T-helper 2 cell treated with Interferon-gamma antibody and Interleukin-4, amounts not matched to agents 5 μg/mL and 100 μg/mL, for 36 hours (primary cell): ENCODE data around the gene DOLK.

Source experiments
- DNase-seq: peaks from one replicate; pipeline ENCODE4 v3.0.0; 2021; ENCODE audit warnings: low spot score
- H3K27ac Mint-ChIP-seq: one replicate; pipeline ENCODE4 v1.8.0; 2021; ENCODE audit warnings: mild to moderate bottlenecking, mixed read lengths
- H3K27me3 Mint-ChIP-seq: one replicate; pipeline ENCODE4 v1.8.0; 2021; ENCODE audit warnings: low read depth, mixed read lengths
- H3K36me3 Mint-ChIP-seq: one replicate; pipeline ENCODE4 v1.8.0; 2021; ENCODE audit warnings: low read depth, mixed read lengths
- H3K4me1 Mint-ChIP-seq: one replicate; pipeline ENCODE4 v1.8.0; 2021; ENCODE audit warnings: low read depth, mixed read lengths
- H3K4me3 Mint-ChIP-seq: one replicate; pipeline ENCODE4 v1.8.0; 2022; ENCODE audit warnings: mild to moderate bottlenecking, moderate library complexity, mixed read lengths
- H3K9me3 Mint-ChIP-seq: one replicate; pipeline ENCODE4 v1.8.0; 2021; ENCODE audit warnings: mixed read lengths

DOLK gene

GRCh38 chr9:128919402-128920089, 27.9 kb downstream of the DOLK start:
- Mint-ChIP-seq H3K27me3 (no peaks in the 10 kb centered on the region), H3K4me3 (no peak overlapping the region), H3K27ac (no peak overlapping the region), H3K36me3 (peaks cover 27% of the 10 kb centered on the region), H3K4me1 (no peaks in the 10 kb centered on the region), H3K9me3 (no peaks in the 10 kb centered on the region)
- DNase-seq: no peak

GRCh38 chr9:128918921-128919320, 28.5 kb downstream of the DOLK start:
- H3K4me1 Mint-ChIP-seq: no peaks in the 10 kb centered on the region
- H3K27ac Mint-ChIP-seq: no peak overlapping the region
- no peak overlapping the region for H3K4me3 Mint-ChIP-seq
- DNase-seq: no peak
- peaks cover 27% of the 10 kb centered on the region for H3K36me3 Mint-ChIP-seq
- H3K9me3 Mint-ChIP-seq: no peaks in the 10 kb centered on the region
- H3K27me3 Mint-ChIP-seq: no peaks in the 10 kb centered on the region

DNA sequence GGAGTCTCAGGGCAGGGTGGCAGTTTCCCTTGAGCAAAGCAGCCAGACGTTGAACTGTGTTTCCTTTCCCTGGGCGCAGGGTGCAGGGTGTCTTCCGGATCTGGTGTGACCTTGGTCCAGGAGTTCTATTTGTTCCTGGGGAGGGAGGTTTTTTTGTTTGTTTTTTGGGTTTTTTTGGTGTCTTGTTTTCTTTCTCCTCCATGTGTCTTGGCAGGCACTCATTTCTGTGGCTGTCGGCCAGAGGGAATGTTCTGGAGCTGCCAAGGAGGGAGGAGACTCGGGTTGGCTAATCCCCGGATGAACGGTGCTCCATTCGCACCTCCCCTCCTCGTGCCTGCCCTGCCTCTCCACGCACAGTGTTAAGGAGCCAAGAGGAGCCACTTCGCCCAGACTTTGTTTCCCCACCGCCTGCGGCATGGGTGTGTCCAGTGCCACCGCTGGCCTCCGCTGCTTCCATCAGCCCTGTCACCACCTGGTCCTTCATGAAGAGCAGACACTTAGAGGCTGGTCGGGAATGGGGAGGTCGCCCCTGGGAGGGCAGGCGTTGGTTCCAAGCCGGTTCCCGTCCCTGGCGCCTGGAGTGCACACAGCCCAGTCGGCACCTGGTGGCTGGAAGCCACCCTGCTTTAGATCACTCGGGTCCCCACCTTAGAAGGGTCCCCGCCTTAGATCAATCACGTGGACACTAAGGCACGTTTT, 30.1 kb downstream of the DOLK start:
- Mint-ChIP-seq H3K27ac (peak overlapping the region; percentile 45), H3K36me3 (peaks cover 36% of the 10 kb centered on the region), H3K4me3 (no peak overlapping the region), H3K27me3 (no peaks in the 10 kb centered on the region), H3K9me3 (no peaks in the 10 kb centered on the region), H3K4me1 (peaks cover 13% of the 10 kb centered on the region)
- DNase-seq: no peak

DNA sequence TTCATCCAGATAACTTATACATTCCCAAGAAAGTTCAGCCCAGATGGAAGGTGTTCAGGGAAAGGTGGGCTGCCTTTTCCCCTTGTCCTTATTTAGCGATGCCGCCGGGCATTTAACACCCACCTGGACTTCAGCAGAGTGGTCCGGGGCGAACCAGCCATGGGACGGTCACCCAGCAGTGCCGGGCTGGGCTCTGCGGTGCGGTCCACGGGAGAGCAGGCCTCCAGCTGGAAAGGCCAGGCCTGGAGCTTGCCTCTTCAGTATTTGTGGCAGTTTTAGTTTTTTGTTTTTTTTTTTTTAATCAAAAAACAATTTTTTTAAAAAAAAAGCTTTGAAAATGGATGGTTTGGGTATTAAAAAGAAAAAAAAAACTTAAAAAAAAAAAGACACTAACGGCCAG, 30.7 kb downstream of the DOLK start:
- Mint-ChIP-seq H3K27me3 (no peaks in the 10 kb centered on the region), H3K27ac (no peak overlapping the region), H3K4me3 (no peak overlapping the region), H3K36me3 (peaks cover 36% of the 10 kb centered on the region), H3K4me1 (peaks cover 13% of the 10 kb centered on the region), H3K9me3 (no peaks in the 10 kb centered on the region)
- no peak for DNase-seq

- Mint-ChIP-seq H3K4me1 (peaks cover 13% of the 10 kb centered on the region), H3K36me3 (peaks cover 36% of the 10 kb centered on the region), H3K4me3 (no peak overlapping the region), H3K27ac (no peak overlapping the region), H3K9me3 (no peaks in the 10 kb centered on the region), H3K27me3 (no peaks in the 10 kb centered on the region)
- no peak for DNase-seq
Observed at GRCh38 chr9:128916204-128916603, 31.2 kb downstream of the DOLK start.

DNA sequence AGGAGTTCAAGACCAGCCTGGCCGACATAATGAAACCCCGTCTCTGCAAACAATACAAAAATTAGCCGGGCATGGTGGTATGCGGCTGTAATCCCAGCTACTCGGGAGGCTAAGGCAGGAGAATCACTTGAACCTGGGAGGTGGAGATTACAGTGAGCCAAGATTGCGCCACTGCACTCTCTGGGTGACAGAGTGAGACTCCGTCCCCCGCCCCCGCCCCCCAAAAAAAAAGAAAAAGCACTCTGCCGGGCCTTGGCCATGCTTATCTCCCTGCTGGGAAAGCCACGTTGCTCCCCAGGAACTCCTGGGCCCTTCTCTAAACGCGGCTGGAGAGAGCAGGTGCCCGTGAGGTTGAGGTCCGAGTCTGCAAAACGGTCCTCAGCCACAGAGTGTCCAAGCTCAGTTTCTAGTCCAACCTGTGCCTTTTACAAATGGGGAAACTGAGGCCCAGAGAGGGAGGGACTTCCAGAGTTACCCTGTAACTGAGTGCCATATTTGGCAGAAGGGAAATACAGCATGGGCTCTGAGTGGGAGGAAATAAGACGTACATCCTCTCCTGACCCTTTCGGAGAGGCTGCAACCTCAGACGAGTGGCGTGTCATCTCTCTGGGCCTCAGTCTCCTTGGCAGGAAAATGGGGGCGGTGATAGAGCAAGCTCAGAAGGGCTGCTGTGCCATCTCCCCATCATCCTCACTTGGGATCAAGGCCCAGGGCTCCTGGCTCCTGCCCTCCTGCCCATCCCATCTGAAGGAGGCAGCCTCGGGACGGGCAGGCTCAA, 33.2 kb downstream of the DOLK start:
- Mint-ChIP-seq H3K27me3 (no peaks in the 10 kb centered on the region), H3K36me3 (peaks cover 44% of the 10 kb centered on the region), H3K4me3 (no peak overlapping the region)

GRCh38 chr9:128913048-128913900, 34.1 kb downstream of the DOLK start:
- peaks cover 48% of the 10 kb centered on the region for H3K36me3 Mint-ChIP-seq
- no peaks in the 10 kb centered on the region for H3K27me3 Mint-ChIP-seq
- no peak for DNase-seq
- H3K4me1 Mint-ChIP-seq: peaks cover 19% of the 10 kb centered on the region
- H3K4me3 Mint-ChIP-seq: no peak overlapping the region
- peak overlapping the region; percentile 74 for H3K27ac Mint-ChIP-seq
- H3K9me3 Mint-ChIP-seq: no peaks in the 10 kb centered on the region

More for the DNA sequence above, 33.2 kb downstream of the DOLK start:
- Mint-ChIP-seq H3K4me1 (peaks cover 17% of the 10 kb centered on the region), H3K27ac (peak overlapping the region; percentile 45), H3K9me3 (no peaks in the 10 kb centered on the region)
- DNase-seq: peak; percentile 29

DNA sequence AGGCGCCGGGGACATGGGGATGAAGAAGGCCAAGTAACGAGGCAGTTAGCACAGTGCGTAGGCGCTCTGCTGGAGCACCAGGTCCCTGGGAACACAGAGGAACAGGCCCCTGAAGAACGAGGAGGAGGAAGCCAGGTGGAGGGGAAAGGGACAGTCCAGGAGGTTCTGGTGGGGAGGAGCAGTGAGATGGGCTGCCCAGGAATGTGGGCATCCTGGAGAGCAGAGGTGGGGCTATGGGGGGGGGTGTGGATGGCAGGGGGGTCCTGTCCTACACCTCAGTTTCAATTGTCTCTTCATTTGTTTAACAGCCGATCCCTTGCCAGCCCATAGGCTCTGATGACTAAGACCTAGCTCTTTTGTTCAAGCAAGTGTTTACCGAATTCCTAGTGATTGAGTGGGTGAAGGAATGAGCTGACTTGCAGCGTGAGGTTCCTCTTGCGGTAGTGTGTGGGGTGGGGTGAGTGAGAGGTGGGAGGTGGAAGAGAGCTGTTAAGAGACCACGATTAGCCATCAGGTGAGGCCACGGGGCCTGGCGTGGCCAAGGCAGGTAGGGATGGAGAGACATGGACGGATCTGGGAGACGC, 35.0 kb downstream of the DOLK start:
- H3K27me3 Mint-ChIP-seq: no peaks in the 10 kb centered on the region
- no peak overlapping the region for H3K4me3 Mint-ChIP-seq
- H3K36me3 Mint-ChIP-seq: peaks cover 47% of the 10 kb centered on the region
- H3K9me3 Mint-ChIP-seq: no peaks in the 10 kb centered on the region
- peak; percentile 33 for DNase-seq
- peak overlapping the region; percentile 74 for H3K27ac Mint-ChIP-seq
- H3K4me1 Mint-ChIP-seq: peaks cover 19% of the 10 kb centered on the region

DNA sequence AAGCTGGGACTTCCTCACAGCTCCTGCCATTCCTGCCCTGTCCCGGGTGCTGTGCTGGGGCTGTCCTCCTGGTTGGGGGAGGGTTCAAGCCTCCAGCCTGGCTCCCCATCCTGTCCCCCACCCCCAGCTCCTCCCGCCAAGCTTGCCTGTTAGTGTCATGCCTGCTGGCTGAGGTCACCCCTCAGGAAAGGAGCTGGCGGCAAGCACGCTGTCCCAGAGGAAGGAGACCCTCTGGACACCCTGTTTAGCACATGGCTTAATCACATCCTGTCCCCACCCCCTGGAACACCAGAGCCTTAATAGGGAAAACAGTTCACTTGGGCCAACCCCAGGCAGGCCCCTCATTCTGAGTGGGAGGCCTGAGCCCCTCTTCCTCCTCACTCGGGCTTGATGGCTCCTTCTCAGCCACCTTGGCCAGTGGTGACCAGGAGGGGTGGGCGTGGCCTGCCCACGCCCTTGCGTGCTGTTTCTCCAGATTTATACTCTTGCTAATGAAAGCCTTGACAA, 35.8 kb downstream of the DOLK start:
- H3K27me3 Mint-ChIP-seq: no peaks in the 10 kb centered on the region
- no peaks in the 10 kb centered on the region for H3K9me3 Mint-ChIP-seq
- no peak overlapping the region for H3K27ac Mint-ChIP-seq
- peaks cover 20% of the 10 kb centered on the region for H3K4me1 Mint-ChIP-seq
- DNase-seq: no peak
- H3K4me3 Mint-ChIP-seq: no peak overlapping the region
- H3K36me3 Mint-ChIP-seq: peaks cover 44% of the 10 kb centered on the region

DNA sequence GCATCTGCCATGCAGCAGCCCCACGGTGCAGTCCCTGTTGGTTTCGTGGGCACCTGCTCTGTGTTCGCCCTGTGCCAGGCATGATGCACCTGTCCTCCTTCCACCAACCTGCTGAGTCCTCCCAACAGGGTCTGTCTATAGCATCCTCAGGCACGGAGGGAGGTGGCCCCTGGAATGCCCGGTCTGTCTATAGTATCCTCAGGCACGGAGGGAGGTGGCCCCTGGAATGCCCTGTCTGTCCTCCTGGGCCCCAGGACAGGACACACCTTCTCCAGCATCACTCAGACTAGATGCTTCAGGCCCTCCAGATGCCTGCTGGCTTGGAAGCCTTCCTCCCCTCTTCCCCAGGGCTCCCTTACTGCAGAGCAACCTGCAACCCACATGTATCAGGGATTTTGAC, 36.5 kb downstream of the DOLK start:
- H3K4me1 Mint-ChIP-seq: peaks cover 21% of the 10 kb centered on the region
- H3K9me3 Mint-ChIP-seq: no peaks in the 10 kb centered on the region
- no peaks in the 10 kb centered on the region for H3K27me3 Mint-ChIP-seq
- no peak for DNase-seq
- H3K4me3 Mint-ChIP-seq: no peak overlapping the region
- H3K36me3 Mint-ChIP-seq: peaks cover 43% of the 10 kb centered on the region
- peak overlapping the region; percentile 15 for H3K27ac Mint-ChIP-seq

DNA sequence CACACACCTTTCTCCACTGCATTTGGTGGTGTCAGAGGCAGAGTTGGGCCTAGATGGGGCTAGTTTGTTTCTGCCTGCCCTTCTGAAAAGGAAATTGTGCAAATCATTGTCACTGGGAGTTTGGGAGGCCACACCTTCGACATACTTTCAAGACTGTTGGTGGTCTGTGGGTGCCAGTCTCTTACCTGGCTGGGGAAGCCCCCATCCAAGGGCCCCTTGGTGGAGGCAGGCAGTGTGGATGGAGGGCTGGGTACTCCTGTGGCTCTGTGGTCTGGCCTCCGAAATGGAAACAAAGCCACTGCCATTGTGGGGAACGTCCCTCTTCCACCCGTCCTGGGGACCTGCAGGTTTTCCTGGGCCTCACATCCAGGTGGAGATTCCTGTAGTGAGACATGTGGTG, 37.5 kb downstream of the DOLK start:
- DNase-seq: no peak
- Mint-ChIP-seq H3K27ac (no peak overlapping the region), H3K36me3 (peaks cover 43% of the 10 kb centered on the region), H3K27me3 (no peaks in the 10 kb centered on the region), H3K4me1 (peaks cover 25% of the 10 kb centered on the region), H3K4me3 (no peak overlapping the region), H3K9me3 (no peaks in the 10 kb centered on the region)

DNA sequence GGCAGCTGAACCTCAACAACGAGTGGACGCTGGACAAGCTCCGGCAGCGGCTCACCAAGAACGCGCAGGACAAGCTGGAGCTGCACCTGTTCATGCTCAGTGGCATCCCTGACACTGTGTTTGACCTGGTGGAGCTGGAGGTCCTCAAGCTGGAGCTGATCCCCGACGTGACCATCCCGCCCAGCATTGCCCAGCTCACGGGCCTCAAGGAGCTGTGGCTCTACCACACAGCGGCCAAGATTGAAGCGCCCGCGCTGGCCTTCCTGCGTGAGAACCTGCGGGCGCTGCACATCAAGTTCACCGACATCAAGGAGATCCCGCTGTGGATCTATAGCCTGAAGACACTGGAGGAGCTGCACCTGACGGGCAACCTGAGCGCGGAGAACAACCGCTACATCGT, 39.0 kb downstream of the DOLK start:
- H3K4me1 Mint-ChIP-seq: peaks cover 28% of the 10 kb centered on the region
- H3K36me3 Mint-ChIP-seq: peaks cover 46% of the 10 kb centered on the region

GRCh38 chr9:128906741-128907140, 40.7 kb downstream of the DOLK start:
- DNase-seq: no peak
- Mint-ChIP-seq H3K36me3 (peaks cover 46% of the 10 kb centered on the region), H3K27me3 (no peaks in the 10 kb centered on the region), H3K27ac (peak overlapping the region; percentile 70), H3K4me3 (no peak overlapping the region), H3K9me3 (no peaks in the 10 kb centered on the region), H3K4me1 (peaks cover 32% of the 10 kb centered on the region)

More for the DNA sequence above, 39.0 kb downstream of the DOLK start:
- H3K9me3 Mint-ChIP-seq: no peaks in the 10 kb centered on the region
- no peak overlapping the region for H3K4me3 Mint-ChIP-seq
- H3K27ac Mint-ChIP-seq: no peak overlapping the region
- DNase-seq: no peak
- H3K27me3 Mint-ChIP-seq: no peaks in the 10 kb centered on the region
